NCI-H2029 treated with DMSO at 0.1 percent for 48 hours (cell line): ENCODE measurements around the gene PCNT.
A peak's percentile ranks its signal among the peaks of the same experiment; 100 is the strongest.
"Not testable (repeated sequence)": the region's sequence is repeated elsewhere in the genome, so short reads cannot be mapped to it uniquely, and the experiment has no call there.

Experiments
- DNase-seq: peaks from one replicate; lab custom pipeline; 2025; lab: John Stamatoyannopoulos, UW

Gene PCNT

DNA sequence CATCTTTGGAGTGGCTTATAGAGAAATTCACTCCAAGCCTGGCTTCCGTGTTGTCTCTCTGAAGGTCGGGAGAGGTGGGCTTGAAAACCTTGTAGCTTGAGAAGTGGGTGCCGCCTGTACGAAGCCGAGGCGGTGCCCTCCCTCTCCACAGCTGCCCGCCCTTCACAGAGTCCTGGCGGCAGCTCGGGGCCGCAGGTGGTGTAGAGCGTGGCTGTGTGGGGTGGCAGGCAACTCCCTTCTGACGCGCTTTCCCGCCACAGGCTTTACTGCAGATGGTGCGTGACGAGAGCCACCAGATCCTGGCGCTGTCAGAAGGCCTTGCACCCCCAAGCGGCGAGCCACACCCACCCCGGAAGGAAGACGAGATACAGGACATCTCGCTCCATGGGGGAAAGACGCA, 101.6 kb downstream of the PCNT start:
- DNase-seq: peak; percentile 10

DNA sequence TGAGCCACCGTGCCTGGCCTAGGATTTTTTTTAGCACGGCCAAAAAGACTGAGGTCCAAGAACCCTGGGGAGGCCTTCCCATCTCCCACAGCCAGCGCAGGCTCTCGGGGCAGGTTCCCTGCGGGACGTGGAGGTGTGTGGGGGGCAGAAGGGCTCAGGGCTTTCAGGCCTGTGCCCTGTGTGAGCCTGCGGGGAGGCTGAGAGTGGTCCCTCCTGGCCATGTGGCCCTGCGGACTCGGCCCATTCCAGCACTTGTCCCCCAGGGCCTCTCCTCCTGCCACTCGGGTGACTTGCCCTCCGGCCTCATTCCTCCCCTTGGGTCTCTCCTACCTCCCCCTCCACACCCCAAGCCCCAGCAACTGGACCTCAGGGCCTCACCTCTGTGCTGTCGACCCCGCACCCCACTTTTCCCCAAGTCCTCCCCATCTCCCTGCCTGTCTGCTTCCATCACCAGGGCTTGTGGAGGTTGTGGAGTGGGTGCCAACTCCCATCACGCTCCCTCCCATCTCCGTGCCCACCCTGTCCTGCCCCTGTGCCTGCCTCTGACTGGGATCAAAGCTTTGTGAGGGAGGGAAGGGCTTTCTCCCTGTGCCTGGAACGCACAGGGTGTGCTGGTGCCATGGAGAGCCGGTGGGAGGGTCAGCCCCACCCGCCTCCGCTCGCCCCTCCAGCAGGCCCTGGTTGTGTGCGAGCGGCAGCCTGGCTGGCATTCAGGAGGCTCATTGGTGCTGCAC, 102.5 kb downstream of the PCNT start:
- DNase-seq: no peak

DNA sequence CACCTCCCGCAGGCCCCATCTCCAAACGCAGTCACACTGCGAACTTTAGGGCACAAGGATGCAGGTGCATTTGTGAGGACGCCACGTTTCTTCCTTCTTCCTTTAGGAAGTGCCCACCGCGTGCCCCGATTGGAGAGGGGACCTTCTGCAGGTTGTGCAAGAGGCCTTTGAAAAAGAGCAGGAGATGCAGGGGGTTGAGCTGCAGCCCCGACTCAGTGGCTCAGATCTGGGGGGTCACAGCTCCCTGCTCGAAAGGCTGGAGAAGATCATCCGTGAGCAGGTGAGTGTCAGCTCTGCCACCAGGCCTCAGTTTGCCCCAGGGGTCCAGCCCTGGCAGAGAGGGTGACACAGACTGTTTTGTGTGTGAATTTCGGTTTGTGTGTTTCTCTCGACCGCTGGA, 103.6 kb downstream of the PCNT start:
- DNase-seq: no peak

DNA sequence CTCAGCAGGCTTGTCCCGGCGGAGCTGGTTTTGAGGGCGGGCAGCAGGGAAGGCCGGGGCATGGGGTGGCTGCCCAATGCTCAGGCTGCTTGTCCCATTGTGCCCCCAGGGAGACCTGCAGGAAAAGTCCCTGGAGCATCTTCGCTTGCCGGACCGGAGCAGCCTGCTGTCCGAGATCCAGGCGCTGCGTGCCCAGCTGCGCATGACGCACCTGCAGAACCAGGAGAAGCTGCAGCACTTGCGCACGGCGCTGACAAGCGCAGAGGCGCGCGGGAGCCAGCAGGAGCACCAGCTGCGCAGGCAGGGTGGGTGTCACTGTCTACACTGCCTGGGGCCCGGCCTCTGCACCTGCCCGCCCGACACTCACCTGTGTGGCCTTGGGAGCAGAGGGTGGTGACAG, 104.3 kb downstream of the PCNT start:
- DNase-seq: no peak

DNA sequence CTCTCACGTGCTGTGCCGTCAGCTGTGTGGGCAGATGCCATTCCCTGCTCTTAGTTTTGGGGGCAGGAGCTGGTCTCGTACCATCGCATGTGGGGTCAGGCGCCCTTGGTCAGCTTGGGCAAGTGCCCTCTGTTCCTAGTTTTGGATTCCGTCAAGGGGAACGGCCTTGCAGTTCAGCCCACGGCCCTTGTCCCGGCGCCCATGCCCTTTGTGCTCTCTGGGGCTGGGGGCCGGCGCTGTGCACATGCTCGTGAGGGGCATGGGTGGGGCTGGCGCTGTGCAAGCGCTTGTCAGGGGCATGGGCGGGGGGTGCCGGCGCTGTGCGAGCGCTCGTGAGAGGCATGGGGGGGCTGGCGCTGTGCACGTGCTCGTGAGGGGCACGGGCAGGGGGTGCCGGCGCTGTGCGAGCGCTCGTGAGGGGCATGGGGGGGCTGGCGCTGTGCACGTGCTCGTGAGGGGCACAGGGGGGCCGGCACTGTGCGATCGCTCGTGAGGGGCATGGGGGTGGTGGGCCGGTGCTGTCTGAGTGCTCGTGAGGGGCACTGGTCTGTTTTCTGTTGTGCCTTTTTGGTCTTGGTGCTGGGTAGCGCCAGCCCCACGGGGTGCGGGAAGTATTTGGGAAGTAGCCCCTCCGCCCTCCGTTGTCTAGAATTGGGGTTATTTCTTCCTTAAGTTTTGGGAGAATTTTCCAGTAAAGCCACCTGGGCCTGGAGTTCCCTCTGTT, 105.2 kb downstream of the PCNT start:
- DNase-seq: no peak

DNA sequence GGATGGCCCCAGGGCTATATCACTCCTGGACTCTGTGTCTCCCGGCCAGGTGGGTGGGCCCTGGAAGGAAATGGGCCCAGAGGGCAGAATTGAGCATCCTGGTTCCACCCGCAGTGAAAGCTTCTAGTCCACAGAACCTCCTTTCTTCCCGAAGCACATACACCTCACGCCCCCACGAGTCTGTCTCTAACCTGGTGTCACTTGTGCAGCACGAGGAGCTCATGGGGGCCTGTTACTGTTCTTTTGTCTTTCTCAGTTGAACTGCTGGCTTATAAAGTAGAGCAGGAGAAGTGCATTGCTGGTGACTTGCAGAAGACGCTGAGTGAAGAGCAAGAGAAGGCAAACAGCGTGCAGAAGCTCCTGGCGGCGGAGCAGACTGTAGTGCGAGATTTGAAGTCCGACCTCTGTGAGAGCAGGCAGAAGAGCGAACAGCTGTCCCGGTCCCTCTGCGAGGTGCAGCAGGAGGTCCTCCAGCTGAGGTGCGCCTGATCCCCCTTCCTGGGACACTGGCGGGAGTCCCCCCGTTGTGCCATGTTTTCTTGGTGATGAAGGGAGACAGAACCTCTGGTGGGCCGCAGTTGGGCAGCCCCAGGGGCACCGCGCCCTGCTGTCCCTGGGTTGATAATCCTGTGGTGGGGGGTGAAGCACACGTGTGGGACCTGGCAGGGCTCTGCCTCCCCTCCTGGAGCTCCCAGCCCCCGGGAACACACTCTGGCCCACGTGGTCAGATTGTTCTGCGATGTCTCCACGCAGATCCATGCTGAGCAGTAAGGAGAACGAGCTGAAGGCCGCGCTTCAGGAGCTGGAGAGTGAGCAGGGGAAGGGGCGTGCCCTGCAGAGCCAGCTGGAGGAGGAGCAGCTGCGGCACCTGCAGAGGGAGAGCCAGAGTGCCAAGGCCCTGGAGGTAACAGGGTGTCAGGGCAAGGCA, 106.1 kb downstream of the PCNT start:
- DNase-seq: no peak

DNA sequence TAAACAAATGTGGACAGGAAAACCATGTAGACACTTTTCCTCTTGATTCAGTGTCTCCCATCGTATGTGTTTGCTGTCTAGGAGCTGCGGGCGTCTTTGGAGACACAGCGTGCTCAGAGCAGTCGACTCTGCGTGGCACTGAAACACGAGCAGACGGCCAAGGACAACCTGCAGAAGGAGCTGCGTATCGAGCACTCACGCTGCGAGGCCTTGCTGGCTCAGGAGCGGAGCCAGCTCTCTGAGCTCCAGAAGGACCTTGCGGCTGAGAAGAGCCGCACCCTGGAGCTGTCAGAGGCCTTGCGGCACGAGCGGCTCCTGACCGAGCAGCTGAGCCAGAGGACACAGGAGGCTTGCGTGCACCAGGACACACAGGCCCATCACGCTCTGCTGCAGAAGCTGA, 107.5 kb downstream of the PCNT start:
- DNase-seq: no peak

DNA sequence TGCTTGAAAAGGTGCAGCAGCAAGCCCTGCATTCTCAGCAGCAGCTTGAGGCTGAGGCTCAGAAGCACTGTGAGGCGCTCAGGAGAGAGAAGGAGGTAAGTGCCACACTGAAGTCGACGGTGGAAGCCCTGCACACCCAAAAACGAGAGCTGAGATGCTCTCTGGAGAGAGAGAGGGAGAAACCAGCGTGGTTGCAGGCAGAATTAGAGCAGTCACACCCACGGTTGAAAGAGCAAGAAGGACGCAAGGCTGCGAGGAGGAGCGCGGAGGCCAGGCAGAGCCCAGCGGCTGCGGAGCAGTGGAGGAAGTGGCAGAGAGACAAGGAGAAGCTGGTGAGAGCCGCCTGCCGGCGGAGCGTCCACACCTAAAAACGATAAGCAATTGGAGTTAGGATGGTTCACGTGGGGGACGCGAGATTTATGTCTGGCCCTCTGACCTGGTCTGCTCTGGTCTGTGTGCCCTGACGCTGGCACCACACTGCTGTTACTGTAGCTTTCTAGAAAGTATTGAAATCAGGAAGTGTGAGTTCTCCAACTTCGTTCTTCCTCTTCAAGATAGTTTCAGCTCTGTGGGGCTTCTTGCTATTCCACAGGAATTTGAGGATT, 108.0 kb downstream of the PCNT start:
- DNase-seq: no peak

DNA sequence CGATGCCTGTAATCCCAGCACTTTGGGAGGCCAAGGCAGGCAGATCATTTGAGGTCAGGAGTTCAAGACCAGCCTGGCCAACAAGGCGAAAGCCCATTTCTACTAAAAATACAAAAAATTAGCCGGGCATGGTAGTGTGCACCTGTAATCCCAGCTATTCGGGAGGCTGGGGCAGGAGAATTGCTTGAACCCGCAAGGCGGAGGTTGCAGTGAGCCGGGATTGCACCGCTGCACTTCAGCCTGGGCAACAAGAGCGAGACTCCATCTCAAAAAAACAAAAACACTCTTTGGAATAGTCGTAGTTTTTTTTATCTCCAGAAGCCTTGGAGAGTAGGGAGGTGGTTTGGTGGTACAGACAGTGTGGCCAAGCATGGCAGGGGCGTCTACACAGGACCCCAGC, 109.2 kb downstream of the PCNT start:
- DNase-seq: not testable (repeated sequence)

DNA sequence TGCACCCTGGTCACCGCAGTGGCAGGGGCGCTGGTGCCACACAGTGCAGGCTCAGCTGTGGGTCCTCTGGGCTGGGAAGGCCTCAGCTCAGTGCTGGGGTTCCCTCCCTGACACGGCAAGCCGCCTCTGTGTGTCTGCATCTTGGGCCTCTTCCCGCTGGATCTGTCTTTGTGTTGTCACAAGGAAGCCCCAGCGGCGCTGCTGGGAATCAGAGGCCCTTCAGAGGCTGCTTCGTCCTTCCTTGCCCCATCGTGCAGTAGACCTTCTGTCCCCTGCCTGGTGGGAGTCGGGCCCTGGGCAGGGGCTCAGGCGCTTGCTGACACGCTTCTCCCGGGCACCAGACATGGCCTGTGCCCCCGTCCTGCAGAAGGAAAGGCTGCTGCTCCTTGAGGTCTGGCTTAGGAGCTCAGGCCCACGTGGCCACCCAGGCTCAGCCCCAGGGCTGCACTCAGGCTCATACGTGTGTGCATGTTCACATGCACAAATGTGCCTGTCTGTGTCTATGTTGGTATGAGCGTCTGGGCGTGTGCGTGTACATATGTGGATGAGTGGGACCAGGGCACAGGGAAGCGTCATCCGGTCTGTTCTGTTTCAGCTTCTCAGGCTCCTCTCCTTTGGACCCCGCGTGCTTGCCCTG, 110.5 kb downstream of the PCNT start:
- DNase-seq: no peak

DNA sequence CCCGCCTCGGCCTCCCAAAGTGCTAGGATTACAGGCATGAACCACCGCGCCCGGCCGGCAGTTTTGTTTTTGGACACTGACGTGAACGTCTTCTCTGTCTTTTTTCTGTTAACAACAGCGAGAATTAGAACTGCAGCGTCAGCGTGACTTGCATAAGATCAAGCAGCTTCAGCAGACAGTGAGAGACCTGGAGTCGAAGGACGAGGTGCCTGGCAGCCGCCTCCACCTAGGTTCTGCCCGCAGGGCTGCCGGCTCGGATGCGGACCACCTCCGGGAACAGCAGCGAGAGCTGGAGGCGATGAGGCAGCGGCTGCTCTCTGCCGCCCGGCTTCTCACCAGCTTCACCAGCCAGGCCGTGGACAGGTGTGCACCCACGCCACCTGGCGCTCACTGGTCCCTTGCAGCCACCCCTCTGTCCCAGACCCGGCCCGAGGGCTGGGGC, 111.9 kb downstream of the PCNT start:
- no peak for DNase-seq

DNA sequence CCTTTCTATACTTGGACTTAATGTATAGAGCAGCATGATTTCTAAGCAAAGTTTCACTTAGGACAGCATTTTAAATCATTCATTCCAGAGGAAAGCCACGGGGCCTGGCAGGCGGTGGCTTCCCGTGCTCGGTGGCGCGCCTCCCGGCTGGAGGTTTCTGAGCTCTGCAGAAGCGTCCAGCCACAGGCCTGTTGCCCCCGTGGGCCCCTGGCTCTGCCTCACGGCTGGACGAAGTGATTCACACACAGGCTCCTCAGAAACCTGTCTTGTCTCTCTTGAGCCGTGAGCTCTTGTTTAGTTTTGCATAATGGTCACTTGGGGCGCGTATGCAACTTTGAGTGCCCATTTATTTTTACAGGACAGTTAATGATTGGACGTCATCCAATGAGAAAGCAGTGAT, 112.7 kb downstream of the PCNT start:
- DNase-seq: no peak

DNA sequence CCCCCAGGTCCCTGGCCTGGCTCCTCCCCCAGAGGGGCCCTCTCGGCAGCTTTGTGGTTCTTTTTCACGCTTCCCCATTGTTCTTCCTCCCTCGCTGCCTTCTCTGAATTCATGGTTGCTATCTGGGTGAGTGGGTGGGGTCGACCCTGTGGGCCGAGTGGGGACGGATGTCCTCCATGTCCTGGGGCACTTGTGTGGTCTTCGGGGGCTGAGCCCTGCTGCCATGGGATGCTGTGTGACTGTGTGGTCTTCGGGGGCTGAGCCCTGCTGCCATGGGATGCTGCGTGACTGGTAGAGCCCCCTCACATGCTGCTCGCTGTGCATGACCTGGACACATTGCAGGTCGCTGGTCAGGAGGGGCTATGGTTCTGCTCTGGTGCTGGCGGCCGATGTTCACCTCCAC, 113.1 kb downstream of the PCNT start:
- no peak for DNase-seq

DNA sequence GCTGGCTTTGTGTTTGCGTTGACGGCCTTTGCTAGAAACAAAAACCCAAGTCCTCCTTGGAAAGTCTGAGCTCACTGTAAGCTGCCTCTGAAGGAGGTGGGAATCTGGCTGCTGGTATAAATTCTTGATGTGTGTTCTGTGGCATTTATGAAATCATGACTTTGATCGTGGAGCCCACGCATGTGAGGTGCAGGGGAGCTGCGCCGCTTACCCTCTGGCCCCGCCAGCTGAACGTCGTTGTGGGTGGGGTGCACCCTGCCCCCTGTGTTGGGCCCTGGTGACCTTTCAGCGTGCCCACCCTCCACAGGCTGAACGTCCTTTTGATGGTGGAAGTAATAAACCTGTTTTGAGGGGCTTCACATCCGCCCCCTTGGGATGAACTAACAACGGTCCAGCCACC, 113.6 kb downstream of the PCNT start:
- no peak for DNase-seq

DNA sequence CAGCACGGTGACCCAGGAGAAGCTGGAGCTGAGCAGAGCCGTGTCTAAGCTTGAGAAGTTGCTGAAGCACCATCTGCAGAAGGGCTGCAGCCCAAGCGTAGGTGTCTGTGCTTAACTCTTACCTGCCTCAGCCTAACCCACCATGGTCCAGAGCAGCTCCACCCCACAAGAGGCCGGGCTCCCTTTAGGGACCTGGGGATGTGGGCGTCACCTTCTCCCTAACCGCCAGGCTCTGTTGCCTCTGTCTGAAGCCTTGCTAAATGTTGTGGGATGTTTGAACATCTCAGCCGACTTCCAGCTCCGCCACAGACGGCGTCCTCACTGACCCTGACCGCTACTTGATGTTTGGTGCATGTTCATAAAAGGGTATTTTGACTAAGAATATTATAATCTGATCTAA, 114.3 kb downstream of the PCNT start:
- DNase-seq: no peak

DNA sequence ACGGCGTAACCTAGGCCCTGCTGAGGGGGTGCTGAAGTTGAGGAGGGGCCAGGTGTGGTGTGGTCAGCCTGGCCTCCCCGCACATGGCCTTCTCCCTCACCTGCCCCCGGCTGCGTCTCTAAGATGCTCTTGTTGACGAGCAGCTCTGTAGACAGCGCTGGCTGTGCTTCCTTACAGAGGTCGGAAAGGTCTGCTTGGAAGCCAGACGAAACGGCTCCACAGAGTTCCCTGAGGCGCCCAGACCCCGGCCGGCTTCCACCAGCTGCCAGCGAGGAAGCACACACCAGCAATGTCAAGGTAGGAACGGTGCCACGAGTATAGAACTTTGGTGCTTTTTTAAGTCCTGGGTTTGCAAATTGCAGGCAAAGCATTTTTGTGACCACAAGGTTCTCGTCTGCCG, 116.0 kb downstream of the PCNT start:
- no peak for DNase-seq

DNA sequence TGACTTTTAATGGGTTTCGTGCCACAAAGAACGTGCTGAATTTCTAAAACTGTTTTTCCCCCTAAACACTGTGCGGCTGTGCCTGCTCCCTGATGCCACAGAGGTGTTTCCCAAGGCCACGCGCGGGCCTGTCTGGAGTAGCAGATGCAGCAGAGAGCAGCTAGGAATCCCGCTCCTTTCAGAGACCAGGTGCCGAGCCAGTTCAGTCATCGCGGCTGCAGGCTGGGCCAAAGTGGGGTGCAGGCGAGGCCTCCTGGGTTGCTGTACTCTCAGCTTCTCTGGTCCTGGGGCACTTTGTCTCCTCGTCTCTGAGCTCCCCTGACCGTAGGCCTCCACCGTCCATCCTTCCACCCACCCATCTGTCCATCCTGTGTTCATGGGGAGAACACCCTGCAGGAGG, 117.4 kb downstream of the PCNT start:
- DNase-seq: no peak

DNA sequence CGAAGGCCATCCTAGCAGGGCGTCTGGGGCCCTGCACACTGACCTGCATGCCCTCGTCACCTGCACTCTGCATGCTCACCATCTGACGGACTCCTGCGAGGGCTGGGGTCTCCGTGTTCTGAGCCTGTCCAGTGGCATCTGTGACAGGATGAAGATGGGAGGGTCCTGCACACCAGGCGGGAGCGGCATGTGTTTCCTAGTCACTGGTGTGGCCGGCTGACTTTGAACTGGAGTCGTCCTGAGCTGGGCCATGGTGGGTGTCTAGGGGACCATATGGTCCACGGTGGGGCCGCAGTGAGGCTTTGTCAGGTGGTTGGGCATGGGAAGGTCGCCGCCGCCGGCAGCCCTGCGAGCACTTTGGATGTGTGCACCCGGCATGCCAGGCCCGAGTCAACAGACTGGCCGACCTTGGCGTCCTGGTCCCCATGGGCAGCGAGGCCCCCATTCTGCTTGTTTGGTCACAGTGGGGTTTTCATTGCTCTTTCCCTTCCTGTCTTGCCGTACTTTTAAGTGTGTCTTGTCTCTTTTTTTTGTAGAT, 118.1 kb downstream of the PCNT start:
- no peak for DNase-seq

DNA sequence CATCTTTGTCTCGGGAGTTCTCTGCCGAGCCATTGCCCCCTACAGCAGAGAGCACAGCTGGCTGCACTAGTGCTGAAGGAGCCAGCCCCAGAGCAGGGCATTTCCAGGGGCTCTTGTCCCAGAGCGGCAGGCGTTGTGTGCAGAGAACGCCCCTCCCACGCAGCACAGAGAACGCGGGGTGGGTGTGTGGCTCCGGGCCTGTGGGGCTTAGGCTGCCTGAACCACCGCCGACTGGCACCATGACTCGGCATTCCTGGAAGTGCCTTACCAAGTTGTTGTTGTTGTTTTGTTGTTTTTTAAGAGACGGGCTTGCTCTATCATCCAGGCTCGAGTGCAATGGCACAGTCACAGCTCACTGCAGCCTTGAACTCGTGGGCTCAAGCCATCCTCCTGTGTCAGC, 119.0 kb downstream of the PCNT start:
- no peak for DNase-seq

DNA sequence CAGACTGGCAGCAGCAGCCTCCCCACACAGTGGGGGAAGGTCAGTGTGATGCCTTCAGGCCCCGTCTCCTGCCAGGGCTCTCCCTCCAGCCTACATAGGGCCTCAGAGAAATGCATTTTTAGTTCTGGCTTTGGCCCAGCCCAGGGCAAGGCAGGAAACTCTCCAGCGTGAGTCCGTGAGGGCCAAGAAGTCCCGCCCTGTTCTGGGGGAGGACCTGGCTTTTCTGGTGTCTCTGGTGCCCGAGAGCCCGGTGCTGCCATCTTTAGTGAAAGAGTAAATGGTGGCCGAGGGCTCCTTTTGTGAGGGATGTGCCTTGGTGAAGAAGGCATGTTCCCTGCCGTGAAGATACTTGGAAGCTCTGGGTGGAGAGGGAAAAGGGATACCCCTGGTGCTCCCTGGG, 120.0 kb downstream of the PCNT start:
- no peak for DNase-seq

DNA sequence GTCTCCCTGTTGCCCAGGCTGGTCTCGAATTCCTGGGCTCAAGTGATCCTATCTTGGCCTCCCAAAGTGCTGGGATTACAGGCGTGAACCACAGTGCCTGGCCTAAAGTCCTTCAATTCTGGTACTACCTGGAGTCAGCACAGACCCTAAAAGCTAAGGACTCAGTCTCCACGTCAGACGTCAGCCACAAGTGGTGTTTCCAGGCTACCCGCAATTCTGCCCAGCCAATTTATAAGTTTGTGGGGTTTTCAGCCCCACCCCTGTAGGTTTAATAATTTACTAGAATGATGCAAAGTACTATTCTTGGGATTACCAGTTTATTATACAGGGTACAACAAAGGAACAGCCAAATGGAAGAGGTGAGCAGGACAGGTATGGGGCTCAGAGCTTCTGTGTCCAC, 124.2 kb downstream of the PCNT start:
- no peak for DNase-seq

DNA sequence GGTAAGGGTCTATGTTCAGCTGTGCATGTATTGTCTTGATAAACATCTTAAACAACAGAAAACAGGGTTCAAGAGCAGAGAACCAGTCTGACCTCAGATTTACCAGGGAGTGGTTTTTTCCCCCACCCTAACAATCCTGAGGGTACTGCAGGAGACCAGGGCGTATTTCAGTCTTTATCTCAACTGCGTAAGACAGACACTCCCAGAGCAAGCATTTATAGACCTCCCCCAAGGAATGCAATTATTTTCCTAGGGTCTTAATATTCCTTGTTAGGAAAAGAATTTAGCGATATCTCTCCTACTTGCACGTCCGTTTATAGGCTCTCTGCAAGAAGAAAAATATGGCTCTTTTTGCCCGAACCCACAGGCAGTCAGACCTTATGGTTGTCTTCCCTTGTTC, 124.9 kb downstream of the PCNT start:
- not testable (repeated sequence) for DNase-seq
